Stimulated activated CD4-positive, alpha-beta T cell treated with anti-CD3 and anti-CD28 coated beads, Interleukin-2, amount 100 ng/mL, for 48 hours (primary cell): ENCODE measurements around the gene CTR9.
"Not testable (repeated sequence)": the region's sequence is repeated elsewhere in the genome, so short reads cannot be mapped to it uniquely, and the experiment has no call there.

ENCODE experiments used
- DNase-seq, 2 donors: peaks; one replicate each; pipeline ENCODE4 v3.0.0-alpha.2; 2020

CTR9 gene

GRCh38 chr11:10784232-10785145 is 33.4 kb downstream of the CTR9 start:
- DNase-seq: no peak

GRCh38 chr11:10785146-10785474 is 34.1 kb downstream of the CTR9 start:
- DNase-seq: no peak

GRCh38 chr11:10786451-10786850 is 35.4 kb downstream of the CTR9 start:
- no peak for DNase-seq

GRCh38 chr11:10792385-10793068 is 41.5 kb downstream of the CTR9 start:
- DNase-seq: peak; percentile 89 to 91

- DNase-seq: no peak
Measured at GRCh38 chr11:10793470-10794255, 42.6 kb downstream of the CTR9 start.

GRCh38 chr11:10796191-10796590 is 45.1 kb downstream of the CTR9 start:
- no peak for DNase-seq

- DNase-seq: no peak
Measured at GRCh38 chr11:10797001-10797400, 46.0 kb downstream of the CTR9 start.

GRCh38 chr11:10797531-10797930 is 46.5 kb downstream of the CTR9 start:
- no peak for DNase-seq

- DNase-seq: no peak
Measured at GRCh38 chr11:10798330-10798928, 47.4 kb downstream of the CTR9 start.

GRCh38 chr11:10800292-10800691 is 49.2 kb downstream of the CTR9 start:
- no peak for DNase-seq

GRCh38 chr11:10803676-10804075 is 52.6 kb downstream of the CTR9 start:
- DNase-seq: no peak

GRCh38 chr11:10805741-10806140 is 54.7 kb downstream of the CTR9 start:
- no peak for DNase-seq

GRCh38 chr11:10806206-10806605 is 55.2 kb downstream of the CTR9 start:
- DNase-seq: no peak

GRCh38 chr11:10807493-10808234 is 56.6 kb downstream of the CTR9 start:
- DNase-seq: peak; percentile 26 to 37

GRCh38 chr11:10808235-10808552 is 57.1 kb downstream of the CTR9 start:
- DNase-seq: no peak

- peak; percentile 95 to 97 for DNase-seq
Measured at GRCh38 chr11:10808553-10809372, 57.7 kb downstream of the CTR9 start, which contains the start of gene EIF4G2. Gene EIF4G2, minus strand, starts transcription at chr11:10808926.

- peak in 1 of 2 donors; percentile 33 for DNase-seq
Measured at GRCh38 chr11:10809373-10810160, 58.5 kb downstream of the CTR9 start.

GRCh38 chr11:10813945-10814344 is 62.9 kb downstream of the CTR9 start:
- no peak for DNase-seq

- no peak for DNase-seq
Measured at GRCh38 chr11:10818594-10818993, 67.5 kb downstream of the CTR9 start.

- not testable (repeated sequence) for DNase-seq
Measured at GRCh38 chr11:10822491-10822890, 71.4 kb downstream of the CTR9 start.

- DNase-seq: no peak
Measured at GRCh38 chr11:10823152-10823579, 72.1 kb downstream of the CTR9 start.
